ENCODE measurements around the gene LRMDA.

GRCh38 chr10:75827587-75828021, 396.2 kb downstream of the LRMDA start:
- TF ChIP-seq CTCF (IDR thresholded peaks at IDR 0.05) (no peak), POLR2A (IDR thresholded peaks at IDR 0.05) (no peak), EP300 (IDR thresholded peaks at IDR 0.05; ENCODE audit: low read depth) (no peak), POLR2AphosphoS5 (IDR thresholded peaks at IDR 0.05) (no peak)

All from transverse colon (tissue), 4 donors.